PC-3 (cell line): ENCODE data around the gene RAB40C. TPM values are rescaled to one million over a fixed set of nuclear protein-coding genes. Genes with fewer than 3 reads are reported as not detected.

ENCODE experiments used
- ATAC-seq: fragments of 200-7000 bp; cut with Tn5 transposase; 2 replicates; pipeline ENCODE4 v1.9.1; 2020; ENCODE audit warnings: mild to moderate bottlenecking, moderate library complexity
- BruUV-seq: library from RNA; stranded (reverse); fragments of 400-500 nt; replicated peaks from 2 replicates; lab custom pipeline; 2021; lab: Mats Ljungman, UMichigan
- CTCF ChIA-PET: fragments of 300-600 bp; sonication (Branson Sonifier 250); formaldehyde crosslinking; loops from one replicate; lab custom pipeline; 2022; ENCODE audit warnings: antibody characterized with exemption; lab: Charles Lee
- POLR2A ChIA-PET: fragments of 300-600 bp; sonication (Branson Sonifier 250); formaldehyde crosslinking; loops from one replicate; lab custom pipeline; 2022; ENCODE audit warnings: antibody characterized with exemption; ENCODE audit not compliant: unreplicated experiment; lab: Charles Lee
- DNase-seq: peaks from one replicate; pipeline ENCODE4 v3.0.0-alpha.2; 2015
- H2AFZ ChIP-seq: fragments of 300-600 bp; sonication (generic); 2 replicates; pipeline ENCODE4 v1.6.0; 2016; ENCODE audit warnings: antibody characterized with exemption, low read length
- H3F3A ChIP-seq: fragments of 300-600 bp; sonication (generic); one replicate; pipeline ENCODE4 v1.6.0; 2017; ENCODE audit warnings: antibody characterized with exemption, low read length, control low read depth, mild to moderate bottlenecking; ENCODE audit not compliant: unreplicated experiment
- H3K27ac ChIP-seq: fragments of 300-600 bp; sonication (generic); 2 replicates; pipeline ENCODE4 v1.5.1; 2016; ENCODE audit warnings: mild to moderate bottlenecking, low read length
- H3K27me3 ChIP-seq: fragments of 300-600 bp; sonication (generic); 2 replicates; pipeline ENCODE4 v1.6.1; 2016; ENCODE audit warnings: low read length, mixed read lengths
- H3K36me3 ChIP-seq: fragments of 300-600 bp; sonication (generic); 2 replicates; pipeline ENCODE4 v1.6.1; 2016; ENCODE audit warnings: low read depth, mixed run types, low read length, mixed read lengths
- H3K4me1 ChIP-seq: fragments of 300-600 bp; sonication (generic); 2 replicates; pipeline ENCODE4 v1.5.1; 2016; ENCODE audit warnings: low read length; ENCODE audit not compliant: insufficient read depth
- H3K4me2 ChIP-seq: fragments of 300-600 bp; sonication (generic); 2 replicates; pipeline ENCODE4 v1.6.0; 2016; ENCODE audit warnings: low read length
- H3K4me3 ChIP-seq: fragments of 300-600 bp; sonication (generic); 2 replicates; pipeline ENCODE4 v1.5.1; 2016; ENCODE audit warnings: mild to moderate bottlenecking, low read length, mixed read lengths
- H3K79me2 ChIP-seq: fragments of 300-600 bp; sonication (generic); 2 replicates; pipeline ENCODE4 v1.6.1; 2017; ENCODE audit warnings: low read length, mixed read lengths
- H3K9ac ChIP-seq: fragments of 300-600 bp; sonication (generic); 2 replicates; pipeline ENCODE4 v1.6.0; 2016; ENCODE audit warnings: mild to moderate bottlenecking, low read length
- H3K9me2 ChIP-seq: fragments of 300-600 bp; sonication (generic); replicated peaks from 2 replicates; pipeline ENCODE4 v1.6.1; 2016; ENCODE audit warnings: mixed run types, low read length, mixed read lengths
- H3K9me3 ChIP-seq: fragments of 300-600 bp; sonication (generic); 2 replicates; pipeline ENCODE4 v1.6.1; 2016; ENCODE audit warnings: low read length, mixed read lengths
- H4K20me1 ChIP-seq: fragments of 300-600 bp; sonication (generic); 2 replicates; pipeline ENCODE4 v1.6.1; 2016; ENCODE audit warnings: low read length, mixed read lengths
- CTCF ChIP-seq: fragments of 300-600 bp; sonication (generic); conservative IDR thresholded peaks from 2 replicates; pipeline ENCODE4 v1.5.1; 2017; ENCODE audit warnings: antibody characterized with exemption, low read depth, mild to moderate bottlenecking, low read length
- EZH2 ChIP-seq: fragments of 300-600 bp; sonication (generic); IDR thresholded peaks from one replicate; pipeline ENCODE4 v1.6.1; 2017; ENCODE audit warnings: antibody characterized with exemption, mild to moderate bottlenecking, low read length; ENCODE audit not compliant: unreplicated experiment
- EZH2phosphoT487 ChIP-seq: fragments of 300-600 bp; sonication (generic); IDR thresholded peaks from 2 replicates; pipeline ENCODE4 v1.6.1; 2018; ENCODE audit warnings: mild to moderate bottlenecking, antibody characterized with exemption, low read length, borderline replicate concordance
- intact Hi-C: fragments of 100-400 bp; cut with micrococcal nuclease; formaldehyde crosslinking; loops from 2 replicates; pipeline ENCODE4 v1.9.0; 2023
- total RNA-seq: library from RNA; depleted of rRNA; stranded (reverse); fragments of >200 nt; gene quantifications from 2 replicates; pipeline ENCODE4 v1.2.3, GENCODE V29; 2014

The RAB40C gene
- total RNA-seq, 1 experiment from 2014 or later, result 19.5 TPM

- no peak overlapping the region for H3K9ac ChIP-seq
- intact Hi-C loops, result no loop called here
- BruUV-seq, result no TSS peak
- H3K9me2 ChIP-seq, result no peaks in the 10 kb centered on the region
- TF ChIP-seq EZH2, result no peak
- H2AFZ ChIP-seq, result no peak overlapping the region
- peaks cover 6% of the 10 kb centered on the region for H3K79me2 ChIP-seq
- H3K27ac ChIP-seq, result no peak overlapping the region
- POLR2A ChIA-PET, result no interaction called here
- H3K4me3 ChIP-seq, result no peak overlapping the region
- no peak for DNase-seq
- H3K9me3 ChIP-seq, result no peaks in the 10 kb centered on the region
- no peaks in the 10 kb centered on the region for H3K36me3 ChIP-seq
- no peaks in the 10 kb centered on the region for H4K20me1 ChIP-seq
- H3K27me3 ChIP-seq, result no peaks in the 10 kb centered on the region
- H3K4me1 ChIP-seq, result no peaks in the 10 kb centered on the region
- CTCF ChIA-PET, result no interaction called here
- H3F3A ChIP-seq, result no peaks in the 10 kb centered on the region
- H3K4me2 ChIP-seq, result no peak overlapping the region
- ATAC-seq, result no peak
These were observed 14.3 kb upstream of the RAB40C start for GRCh38 chr16:575354-576196.

- H3K79me2 ChIP-seq, result no peaks in the 10 kb centered on the region
- no peak overlapping the region for H2AFZ ChIP-seq
- H3K27ac ChIP-seq, result no peak overlapping the region
- H3K4me1 ChIP-seq, result no peaks in the 10 kb centered on the region
- no peak overlapping the region for H3K4me2 ChIP-seq
- DNase-seq (no peak), ATAC-seq (no peak)
- no peaks in the 10 kb centered on the region for H3K27me3 ChIP-seq
- TF ChIP-seq EZH2, result no peak
- TF ChIP-seq EZH2phosphoT487, result no peak
- no peak for TF ChIP-seq CTCF
- no peaks in the 10 kb centered on the region for H3F3A ChIP-seq
- POLR2A ChIA-PET, result no interaction called here
- intact Hi-C loops, result no loop called here
- no peaks in the 10 kb centered on the region for H3K36me3 ChIP-seq
- BruUV-seq, result no TSS peak
- no peak overlapping the region for H3K9ac ChIP-seq
- no peaks in the 10 kb centered on the region for H3K9me2 ChIP-seq
- H3K9me3 ChIP-seq, result no peaks in the 10 kb centered on the region
- no peak overlapping the region for H3K4me3 ChIP-seq
- no peaks in the 10 kb centered on the region for H4K20me1 ChIP-seq
- CTCF ChIA-PET, result interaction anchor here (1.1 kb wide), 1 partner anchor 9 kb away, joined by 3 read pairs; no protein-coding TSS in a partner anchor
These were observed 13.6 kb upstream of the RAB40C start for GRCh38 chr16:576197-576822.

GRCh38 chr16:576823-577201 is 13.1 kb upstream of the RAB40C start:
- ATAC-seq, result no peak; the same call in 1 of the 2 replicates
- intact Hi-C loops, result no loop called here
- no peaks in the 10 kb centered on the region for H3K9me3 ChIP-seq

More at GRCh38 chr16:576823-577201, 13.1 kb upstream of the RAB40C start:
- Histone ChIP-seq H3K4me3 (no peak overlapping the region), H3K4me2 (no peak overlapping the region), H4K20me1 (no peaks in the 10 kb centered on the region), H3K36me3 (no peaks in the 10 kb centered on the region), H3K9ac (no peak overlapping the region), H3K27me3 (no peaks in the 10 kb centered on the region), H2AFZ (no peak overlapping the region), H3F3A (no peaks in the 10 kb centered on the region), H3K79me2 (no peaks in the 10 kb centered on the region), H3K4me1 (no peaks in the 10 kb centered on the region), H3K27ac (no peak overlapping the region), H3K9me2 (no peaks in the 10 kb centered on the region)
- ChIA-PET CTCF (interaction anchor here (0.6 to 1.1 kb wide), 2 partner anchors 9 to 126 kb away, joined by 3 read pairs; no protein-coding TSS in a partner anchor), POLR2A (no interaction called here)
- DNase-seq, result no peak
- no TSS peak for BruUV-seq
- no peak for TF ChIP-seq CTCF
- TF ChIP-seq EZH2, result no peak
- no peak for TF ChIP-seq EZH2phosphoT487
